DMS53 treated with DMSO at 0.1 percent for 48 hours (cell line): ENCODE data around the gene TECPR2.
A peak's percentile ranks its signal among the peaks of the same experiment; 100 is the strongest.

Experiments
- DNase-seq: peaks from one replicate; lab custom pipeline; 2025; ENCODE audit not compliant: unreplicated experiment; lab: John Stamatoyannopoulos, UW

The TECPR2 gene

DNA sequence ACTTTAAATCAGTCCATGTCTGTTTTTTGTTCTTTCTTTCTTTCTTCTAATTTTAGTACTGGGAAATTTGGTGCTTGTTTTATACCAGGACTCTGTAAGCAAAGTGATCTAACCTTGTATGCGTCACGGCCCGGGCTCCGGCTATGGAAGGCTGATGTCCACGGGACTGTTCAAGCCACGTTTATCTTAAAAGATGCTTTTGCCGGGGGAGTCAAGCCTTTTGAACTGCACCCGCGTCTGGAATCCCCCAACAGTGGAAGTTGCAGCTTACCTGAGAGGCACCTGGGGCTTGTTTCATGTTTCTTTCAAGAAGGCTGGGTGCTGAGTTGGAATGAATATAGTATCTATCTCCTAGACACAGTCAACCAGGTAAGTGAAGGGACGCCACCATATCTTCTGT is 62.2 kb downstream of the TECPR2 start:
- DNase-seq = no peak

DNA sequence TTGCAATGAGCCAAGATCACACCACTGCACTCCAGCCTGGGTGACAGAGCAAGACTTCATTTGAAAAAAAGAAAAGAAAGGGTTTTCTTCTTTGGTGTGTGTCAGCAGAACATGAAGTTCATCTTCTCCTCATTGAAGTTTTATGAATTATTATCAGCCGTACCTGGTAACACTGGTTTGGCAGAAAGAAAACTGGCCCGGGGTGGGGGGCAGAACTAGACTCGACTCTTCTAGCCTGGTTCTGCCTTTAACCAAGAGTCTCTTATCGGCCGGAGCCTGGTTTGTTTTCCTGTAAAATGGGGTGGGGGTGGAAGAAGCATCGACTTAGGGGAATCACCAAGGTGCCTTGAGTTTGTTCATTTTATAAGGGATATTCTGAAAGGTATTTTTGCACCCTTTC is 64.1 kb downstream of the TECPR2 start:
- no peak for DNase-seq

DNA sequence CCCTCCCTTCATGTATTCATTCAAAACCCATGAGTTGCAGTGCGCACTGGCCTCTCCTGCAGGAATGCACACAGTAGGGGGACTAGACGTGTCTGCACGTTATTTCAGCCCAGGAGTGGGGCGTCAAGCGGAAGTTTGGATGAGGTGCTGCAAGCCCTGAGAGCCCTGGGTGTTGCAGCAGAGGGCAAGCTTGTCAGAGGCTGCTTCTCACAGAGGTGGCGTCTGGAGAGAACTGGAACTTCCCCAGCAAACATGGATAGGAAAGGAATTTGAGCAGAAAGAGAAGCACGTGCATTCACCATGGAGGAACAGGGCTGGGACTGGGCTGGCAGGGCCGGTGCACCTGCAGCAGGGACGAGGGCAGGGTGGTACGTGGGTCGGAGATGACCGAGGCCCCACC is 64.9 kb downstream of the TECPR2 start:
- DNase-seq = no peak

DNA sequence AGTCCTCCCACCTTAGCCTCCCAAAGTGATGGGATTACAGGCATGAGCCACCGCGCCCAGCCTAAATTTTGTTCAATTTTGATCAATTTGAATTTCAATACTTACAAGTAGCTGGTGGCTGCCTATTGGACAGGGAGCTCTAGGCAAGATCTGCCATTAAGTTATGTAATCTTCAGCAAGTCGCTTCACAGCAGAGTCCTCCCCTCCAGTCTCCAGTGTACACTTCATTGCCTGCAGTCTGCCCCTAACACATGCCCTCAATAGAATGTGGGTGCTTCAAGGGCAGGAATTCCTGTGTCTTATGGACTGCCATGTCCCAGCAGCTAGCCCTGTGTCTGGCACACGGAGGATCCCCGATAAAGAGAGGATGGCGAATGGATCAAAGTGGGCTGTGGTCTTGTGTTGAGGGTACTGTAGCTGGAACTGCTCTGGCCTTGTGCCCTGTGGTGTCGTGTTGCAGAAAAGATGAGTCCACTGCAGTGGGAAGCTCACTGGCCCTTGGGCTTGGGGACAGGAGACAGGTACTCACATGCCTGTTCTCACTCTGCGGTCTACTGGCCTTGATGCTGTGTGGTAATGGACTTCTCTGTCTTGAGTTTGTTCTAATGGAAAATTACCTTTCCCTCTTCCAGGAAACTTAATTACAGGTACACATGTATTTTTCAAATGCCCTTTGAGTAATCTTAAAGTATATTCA is 67.6 kb downstream of the TECPR2 start:
- no peak for DNase-seq

DNA sequence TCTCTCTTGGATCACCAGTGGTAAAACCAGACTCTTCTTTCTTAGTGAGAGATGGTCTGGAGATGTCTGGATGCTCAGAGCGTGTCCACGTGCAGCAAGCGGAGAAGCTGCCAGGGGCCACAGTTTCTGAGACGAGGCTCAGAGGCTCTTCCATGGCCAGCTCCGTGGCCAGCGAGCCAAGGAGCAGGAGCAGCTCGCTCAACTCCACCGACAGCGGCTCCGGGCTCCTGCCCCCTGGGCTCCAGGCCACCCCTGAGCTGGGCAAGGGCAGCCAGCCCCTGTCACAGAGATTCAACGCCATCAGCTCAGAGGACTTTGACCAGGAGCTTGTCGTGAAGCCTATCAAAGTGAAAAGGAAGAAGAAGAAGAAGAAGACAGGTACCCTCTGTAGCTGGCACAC is 69.0 kb downstream of the TECPR2 start:
- no peak for DNase-seq

DNA sequence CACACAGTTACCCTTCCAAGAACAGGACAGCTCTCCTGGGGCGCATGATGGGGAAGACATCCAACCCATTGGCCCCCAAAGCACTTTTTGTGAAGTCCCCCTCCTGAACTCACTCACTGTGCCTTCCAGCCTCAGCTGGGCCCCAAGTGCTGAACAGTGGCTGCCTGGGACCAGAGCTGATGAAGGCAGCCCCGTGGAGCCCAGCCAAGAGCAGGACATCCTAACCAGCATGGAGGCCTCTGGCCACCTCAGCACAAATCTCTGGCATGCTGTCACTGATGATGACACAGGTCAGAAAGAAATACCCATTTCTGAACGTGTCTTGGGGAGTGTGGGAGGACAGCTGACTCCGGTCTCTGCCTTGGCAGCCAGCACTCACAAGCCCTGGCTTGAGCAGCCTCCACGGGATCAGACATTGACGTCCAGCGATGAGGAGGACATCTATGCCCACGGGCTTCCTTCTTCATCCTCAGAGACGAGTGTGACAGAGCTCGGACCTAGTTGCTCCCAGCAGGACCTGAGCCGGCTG is 72.0 kb downstream of the TECPR2 start:
- DNase-seq = no peak

DNA sequence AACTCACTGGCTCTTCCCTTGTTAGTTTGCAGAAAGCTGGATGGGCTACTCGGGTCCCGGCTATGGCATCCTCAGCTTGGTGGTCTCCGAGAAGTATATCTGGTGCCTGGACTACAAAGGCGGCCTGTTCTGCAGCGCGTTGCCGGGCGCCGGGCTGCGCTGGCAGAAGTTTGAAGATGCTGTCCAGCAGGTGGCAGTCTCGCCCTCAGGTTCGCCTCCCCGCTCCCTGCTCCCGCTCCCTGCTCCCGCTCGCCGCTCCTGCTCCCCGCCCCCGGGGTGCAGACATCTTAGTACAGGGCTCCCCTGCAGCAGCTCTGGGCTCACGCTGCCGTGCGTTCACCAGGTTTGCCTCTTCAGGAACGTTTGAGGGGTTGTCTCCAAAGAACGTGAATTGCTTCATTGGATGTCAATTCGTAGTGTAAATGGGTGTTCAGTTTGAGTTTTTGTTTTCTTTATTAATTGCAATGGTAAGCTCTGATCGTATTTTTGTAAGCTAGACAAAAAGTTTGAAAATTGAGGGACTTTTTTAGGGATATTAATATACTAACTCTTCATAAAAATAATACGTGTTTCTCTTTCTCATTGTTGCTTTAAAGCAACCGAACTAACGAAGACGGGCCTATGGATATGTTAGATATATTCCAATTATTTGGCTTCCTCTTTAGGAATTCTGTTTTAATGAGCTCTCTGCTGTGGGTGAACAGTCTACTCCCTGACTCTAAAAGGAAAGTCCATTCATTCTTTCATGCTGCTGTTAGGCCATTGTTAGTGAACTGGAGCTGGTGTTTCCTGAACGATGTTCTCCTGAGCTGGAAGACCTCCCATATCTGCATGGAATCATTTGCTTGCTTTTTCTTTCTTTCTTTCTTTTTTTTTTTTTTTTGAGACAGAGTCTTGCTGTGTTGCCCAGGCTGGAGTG is 75.5 kb downstream of the TECPR2 start:
- DNase-seq = peak; percentile 33

DNA sequence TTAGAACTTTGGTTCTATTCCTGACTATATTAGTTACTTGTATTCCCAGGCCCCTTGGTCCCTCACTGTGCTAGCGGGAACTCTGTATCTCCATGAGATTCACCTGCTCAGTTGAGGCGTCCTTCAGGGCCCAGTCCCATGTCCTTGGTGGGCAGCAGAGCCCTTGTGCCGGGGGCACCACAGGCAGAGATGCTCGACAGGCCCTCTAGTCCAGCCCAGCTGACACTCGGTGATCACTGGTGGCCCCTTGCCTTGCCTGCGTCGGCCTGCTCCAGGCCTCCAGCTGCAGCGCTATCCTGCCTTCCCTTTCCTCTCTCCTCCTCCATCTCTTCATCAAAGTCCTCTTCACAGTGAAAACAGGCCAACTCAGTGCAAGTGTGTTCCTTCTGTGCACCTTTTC is 76.8 kb downstream of the TECPR2 start:
- DNase-seq = no peak

DNA sequence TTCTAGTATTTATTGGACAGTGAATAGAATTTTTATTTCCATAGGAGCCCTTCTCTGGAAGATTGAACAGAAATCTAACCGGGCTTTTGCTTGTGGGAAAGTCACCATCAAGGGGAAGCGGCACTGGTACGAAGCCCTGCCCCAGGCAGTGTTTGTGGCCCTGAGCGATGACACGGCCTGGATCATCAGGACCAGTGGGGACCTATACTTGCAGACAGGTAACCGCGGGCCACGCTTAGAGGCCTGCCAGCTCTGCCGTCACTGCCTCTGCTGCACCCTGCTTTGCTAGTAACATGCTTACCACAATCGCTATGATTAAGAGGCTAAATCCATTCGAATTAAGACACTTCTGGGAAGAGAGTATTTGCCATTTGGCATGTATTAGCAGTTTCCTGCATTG is 77.7 kb downstream of the TECPR2 start:
- no peak for DNase-seq

DNA sequence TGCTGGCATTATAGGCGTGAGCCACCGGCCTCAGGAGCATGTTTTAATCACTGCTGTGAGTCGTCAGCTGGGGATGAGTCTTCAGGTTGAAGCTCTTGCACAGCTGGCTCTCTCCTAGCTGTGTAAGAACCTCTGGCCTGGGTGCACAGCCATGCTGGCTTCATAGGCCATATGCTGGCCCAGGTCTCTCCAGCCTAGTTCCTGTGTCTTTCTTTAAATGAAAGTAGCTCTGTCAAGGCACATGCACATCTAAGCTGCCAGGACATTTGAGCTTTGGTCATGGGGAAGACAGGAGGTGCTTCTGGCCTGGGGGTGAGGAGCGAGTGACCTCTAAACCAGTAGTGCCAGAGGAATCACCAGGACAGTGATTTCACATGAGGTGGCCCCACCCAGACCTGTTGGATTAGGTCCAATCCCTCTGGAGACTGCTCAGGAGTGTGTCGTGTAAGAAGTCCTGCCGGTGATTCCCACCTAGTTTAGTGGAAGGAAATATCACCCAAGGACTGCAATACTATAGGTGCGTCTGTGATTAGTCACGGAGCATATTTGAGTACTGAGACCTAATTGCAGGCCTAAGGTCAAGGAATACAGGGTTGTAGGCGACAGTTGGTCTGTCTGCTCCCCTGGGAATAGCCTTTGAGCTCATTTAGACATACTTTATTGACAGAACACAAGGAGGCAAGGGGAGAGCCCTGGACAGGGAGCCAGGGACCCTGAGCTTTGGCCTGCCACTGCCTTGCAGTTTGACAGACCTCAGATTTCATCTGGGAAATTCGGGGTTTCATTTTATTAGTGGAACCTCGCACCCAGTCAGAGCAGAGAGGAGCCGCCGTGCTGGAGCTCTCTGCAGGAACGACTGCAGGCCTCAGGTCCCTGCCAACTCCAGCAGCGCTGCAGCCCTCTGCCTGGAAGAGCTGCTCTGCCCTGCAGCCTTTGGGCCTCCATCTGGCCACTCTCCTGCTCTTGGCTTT is 79.8 kb downstream of the TECPR2 start:
- no peak for DNase-seq

DNA sequence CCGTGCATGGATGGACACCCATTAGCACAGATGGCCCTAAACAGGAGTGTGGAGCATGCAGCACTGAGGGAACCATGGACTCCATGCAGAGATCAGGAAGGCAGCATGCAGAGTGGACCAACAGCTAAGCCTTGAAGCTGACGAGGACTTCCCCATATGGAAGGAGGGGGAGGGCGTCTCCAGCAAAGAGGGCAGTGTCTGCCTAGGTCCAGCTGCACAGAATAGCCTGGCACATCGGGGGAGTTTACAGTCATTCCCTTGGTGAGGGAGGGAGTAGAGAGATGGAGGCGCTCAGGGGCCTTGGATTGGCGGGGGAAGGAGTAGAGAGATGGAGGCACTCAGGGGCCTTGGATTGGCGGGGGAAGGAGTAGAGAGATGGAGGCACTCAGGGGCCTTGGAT is 82.3 kb downstream of the TECPR2 start:
- no peak for DNase-seq

DNA sequence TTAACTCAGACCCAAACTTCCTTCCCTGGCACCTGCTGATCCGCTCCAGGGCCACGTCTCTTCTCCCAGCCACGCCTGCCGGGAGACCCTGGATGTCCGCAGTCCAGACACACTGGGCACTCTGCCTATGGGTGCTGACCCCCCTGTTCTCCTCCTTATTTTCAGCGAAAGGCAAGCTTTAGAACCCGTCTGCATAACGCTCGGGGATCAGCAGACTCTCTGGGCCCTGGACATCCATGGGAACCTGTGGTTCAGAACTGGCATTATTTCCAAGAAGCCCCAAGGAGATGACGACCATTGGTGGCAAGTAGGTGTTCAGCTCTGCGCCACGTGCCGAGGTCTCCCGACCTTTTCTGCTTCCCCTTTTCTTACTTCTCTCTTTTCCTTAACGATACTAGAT is 82.9 kb downstream of the TECPR2 start:
- no peak for DNase-seq

DNA sequence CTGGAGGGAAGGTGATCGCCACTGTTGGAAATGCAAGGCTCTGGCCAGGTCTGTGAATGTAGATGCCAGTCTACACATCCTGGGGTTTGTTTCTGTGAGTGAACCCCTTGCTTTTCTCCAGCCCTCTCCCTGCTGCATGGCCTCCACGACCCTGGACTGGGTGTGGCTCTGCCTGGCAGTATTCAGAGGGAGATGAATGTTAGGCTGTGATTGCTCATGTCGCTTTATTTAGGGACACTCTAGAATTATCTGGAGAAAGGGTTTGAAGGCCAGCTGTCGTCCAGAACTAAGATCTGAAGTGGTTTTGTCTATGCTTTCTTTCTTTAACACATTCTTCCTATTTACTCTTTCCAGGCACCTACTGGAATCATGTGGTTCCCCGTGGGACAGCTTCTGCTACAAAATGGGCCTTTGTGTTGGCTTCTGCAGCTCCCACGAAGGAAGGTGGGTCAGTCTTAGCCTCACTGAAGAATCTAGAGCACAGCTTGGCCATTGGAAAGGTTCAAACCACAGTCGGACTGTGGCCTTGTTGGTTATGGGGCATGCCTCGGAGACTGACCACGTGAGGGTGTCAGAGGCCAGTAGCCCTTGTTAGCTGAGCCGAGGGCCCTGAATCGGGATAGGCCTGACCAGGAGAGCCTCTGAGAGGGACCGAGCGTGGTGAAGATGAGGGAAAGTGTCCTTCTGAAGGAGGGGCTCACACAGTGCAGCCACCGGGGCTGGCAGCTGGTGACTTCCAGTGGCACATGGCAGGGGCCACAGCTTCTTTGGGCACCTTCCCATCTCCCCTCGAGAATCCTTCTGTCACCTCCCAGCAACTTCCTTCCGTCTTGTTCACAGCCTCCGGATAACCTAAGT is 87.7 kb downstream of the TECPR2 start:
- DNase-seq = no peak

DNA sequence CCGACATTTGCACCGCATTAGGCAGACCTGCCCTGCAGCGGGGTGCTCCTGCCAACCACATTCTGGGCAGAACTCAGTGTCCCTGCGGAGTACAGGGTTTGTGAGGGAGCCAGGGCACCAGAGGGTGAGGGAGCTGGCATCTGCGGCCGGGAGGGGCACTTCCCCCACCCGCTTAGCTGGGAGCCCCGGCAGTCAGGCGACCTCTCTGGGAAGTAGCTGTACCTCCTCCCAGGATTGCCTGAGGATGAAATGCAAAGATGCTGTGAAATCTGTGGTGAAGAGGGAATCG is 88.3 kb downstream of the TECPR2 start:
- DNase-seq = no peak

DNA sequence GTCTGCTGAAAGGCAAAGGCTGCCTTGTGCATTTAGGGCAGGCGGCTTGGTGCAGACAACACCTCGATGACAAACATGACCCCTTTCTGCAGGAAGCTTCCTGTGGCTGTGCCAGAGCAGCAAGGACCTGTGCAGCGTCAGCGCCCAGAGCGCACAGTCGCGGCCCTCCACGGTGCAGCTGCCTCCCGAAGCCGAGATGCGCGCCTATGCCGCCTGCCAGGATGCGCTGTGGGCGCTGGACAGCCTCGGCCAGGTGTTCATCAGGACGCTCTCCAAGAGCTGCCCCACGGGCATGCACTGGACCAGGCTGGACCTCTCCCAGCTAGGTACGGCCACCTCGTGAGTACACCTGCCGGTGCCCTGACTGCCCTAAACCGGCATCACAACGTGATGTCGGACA is 89.6 kb downstream of the TECPR2 start:
- no peak for DNase-seq

DNA sequence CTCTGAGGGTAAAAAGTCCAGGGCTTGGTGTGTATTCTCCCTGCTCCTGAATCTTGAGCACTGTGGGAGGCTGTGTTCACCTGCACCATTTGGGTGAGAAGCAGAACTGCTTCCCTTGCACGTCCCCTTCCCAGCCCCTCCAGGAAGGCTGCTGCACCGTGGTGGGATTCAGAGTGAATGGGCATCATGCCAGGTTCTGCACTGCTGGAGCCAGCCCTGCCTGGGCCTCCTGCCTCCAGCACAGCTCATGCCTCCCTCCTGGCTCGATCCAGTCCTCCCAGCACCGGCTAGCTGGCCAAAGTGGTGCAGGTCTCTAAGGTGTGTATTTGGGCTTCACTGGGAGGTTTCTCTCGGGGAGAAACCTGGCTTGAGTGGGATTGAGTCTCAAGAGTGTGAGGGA is 92.0 kb downstream of the TECPR2 start:
- DNase-seq = no peak

DNA sequence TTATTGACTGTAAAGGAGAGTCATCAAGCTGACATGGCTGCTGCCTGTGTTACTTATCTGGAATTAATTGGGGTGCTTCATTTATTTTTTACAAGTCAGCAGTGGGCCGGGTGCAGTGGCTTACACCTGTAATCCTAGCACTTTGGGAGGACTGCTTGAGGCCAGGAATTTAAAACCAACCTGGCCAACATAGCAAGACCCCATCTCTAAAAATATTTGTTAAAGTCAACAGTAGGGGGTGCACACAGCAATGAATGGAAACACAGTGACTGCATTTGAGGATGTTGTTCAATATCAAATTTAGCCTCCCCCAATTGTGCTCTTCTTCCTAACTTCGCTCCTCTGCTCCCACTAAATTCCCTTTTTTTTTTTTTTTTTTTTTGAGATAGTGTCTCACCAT is 94.8 kb downstream of the TECPR2 start:
- DNase-seq = no peak

DNA sequence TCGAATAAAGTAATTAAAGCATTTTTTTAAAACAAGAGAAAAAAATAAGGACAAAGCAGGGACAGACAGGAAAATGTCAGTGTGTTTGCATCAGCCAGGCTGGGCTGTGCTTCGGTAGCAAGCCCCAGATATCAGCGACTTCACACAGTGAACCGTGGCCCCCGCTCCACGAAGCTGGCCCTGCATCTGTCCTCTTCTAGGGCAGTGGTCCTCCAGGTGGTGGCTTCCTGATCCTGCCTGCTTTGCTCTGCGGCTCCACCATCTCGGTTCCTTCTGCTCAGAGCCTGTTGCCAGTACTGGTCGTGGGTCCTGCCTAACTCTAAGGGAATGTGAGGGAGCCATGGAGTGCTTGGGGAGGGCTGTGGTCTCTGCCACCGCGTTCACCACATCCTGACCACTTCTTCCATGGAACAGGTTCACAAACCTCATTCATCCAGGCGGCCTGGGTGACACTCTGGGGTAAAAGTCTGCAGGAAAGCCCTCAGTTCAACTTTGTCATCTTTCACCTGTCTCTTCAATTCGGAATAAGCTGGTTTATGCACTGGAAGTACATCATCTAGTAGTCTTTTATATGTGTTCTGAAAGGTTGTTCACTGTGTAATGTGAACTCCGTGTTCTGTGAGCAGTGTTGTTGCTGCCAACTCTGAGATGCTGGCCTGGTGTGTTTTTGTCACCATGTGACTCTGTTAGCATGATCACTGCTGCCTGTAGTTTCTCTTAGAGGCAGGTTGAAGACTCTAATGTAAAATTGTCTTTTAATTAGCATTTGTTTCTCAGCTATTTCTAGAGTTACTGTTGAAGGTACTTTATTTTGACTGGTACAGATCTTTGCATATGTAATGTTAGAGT is 99.0 kb downstream of the TECPR2 start:
- DNase-seq = no peak

DNA sequence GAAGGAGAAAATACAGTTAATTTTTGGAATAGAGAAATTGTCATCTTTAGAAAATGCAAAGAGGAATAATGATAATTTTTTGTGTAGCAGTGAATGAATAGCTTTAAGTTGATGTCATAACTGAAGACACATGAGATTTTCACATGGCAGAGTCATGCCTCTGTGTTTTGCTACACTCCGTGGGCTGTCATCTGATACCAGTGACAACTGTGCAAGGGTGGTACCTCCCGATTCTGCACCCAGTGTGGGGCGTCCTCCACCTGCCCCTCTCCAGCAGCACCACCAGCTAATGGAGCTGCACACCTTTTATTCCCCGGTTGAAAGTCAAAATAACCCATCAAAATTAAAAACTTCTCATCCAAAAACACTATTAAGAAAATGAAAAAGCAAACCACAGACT is 99.7 kb downstream of the TECPR2 start:
- no peak for DNase-seq

DNA sequence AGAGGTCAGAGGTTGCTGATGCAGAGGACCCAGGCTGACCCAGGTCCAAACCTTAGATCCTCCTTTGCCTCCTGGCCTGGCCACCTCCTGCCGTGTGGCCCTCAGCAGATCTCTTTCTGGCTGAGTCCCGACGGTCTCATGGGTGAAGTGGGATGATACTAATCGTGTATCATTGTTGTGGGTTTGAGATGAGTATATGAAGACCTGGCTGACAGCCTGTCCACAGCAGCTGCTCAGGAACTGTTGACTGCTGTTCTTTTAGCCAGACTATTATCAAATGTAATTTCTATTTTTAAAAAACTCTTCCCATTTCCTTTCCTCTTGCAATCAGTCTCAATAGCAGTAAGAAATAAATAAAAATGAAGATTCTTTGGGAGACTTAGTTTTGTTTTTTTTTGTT is 101.3 kb downstream of the TECPR2 start:
- DNase-seq = no peak
